KBM-7 (cell line): Measurements from ENCODE around the gene SDF2L1.
"Not testable (repeated sequence)": the region's sequence is repeated elsewhere in the genome, so short reads cannot be mapped to it uniquely, and the experiment has no call there.

Experiments
- DNase-seq: peaks from one replicate; pipeline ENCODE4 v3.0.0-alpha.2; 2015
- in situ Hi-C: fragments of 300-500 bp; cut with MboI; formaldehyde crosslinking; loops from 2 replicates; pipeline ENCODE4 v1.14.3; 2020; ENCODE audit warnings: low sequenced_read_pairs, low pct_unique_long_range_greater_than_20kb, mixed read lengths

Gene SDF2L1

GRCh38 chr22:21634081-21634480 lies 8.0 kb upstream of the SDF2L1 start:
- in situ Hi-C loops = no loop called here
- DNase-seq = no peak

GRCh38 chr22:21634844-21635243 lies 7.3 kb upstream of the SDF2L1 start:
- no peak for DNase-seq
- in situ Hi-C loops = no loop called here

GRCh38 chr22:21635771-21636510 lies 6.2 kb upstream of the SDF2L1 start:
- DNase-seq = no peak
- in situ Hi-C loops = no loop called here

- in situ Hi-C loops = no loop called here
- DNase-seq = no peak
These were observed 5.4 kb upstream of the SDF2L1 start for GRCh38 chr22:21636629-21637218.

GRCh38 chr22:21637450-21637849 lies 4.7 kb upstream of the SDF2L1 start:
- in situ Hi-C loops, DNase-seq: not testable (repeated sequence)

- DNase-seq = no peak
- in situ Hi-C loops = no loop called here
These were observed 2.7 kb upstream of the SDF2L1 start for GRCh38 chr22:21639359-21639758.

GRCh38 chr22:21640810-21641209 lies 1.3 kb upstream of the SDF2L1 start:
- in situ Hi-C loops = no loop called here
- no peak for DNase-seq

- in situ Hi-C loops = no loop called here
- DNase-seq = no peak
These were observed 699 bp upstream of the SDF2L1 start for GRCh38 chr22:21641417-21641788.

GRCh38 chr22:21642584-21643448 lies 714 bp downstream of the SDF2L1 start:
- in situ Hi-C loops = no loop called here
- DNase-seq = peak; percentile 73

GRCh38 chr22:21643533-21644357 lies 1.6 kb downstream of the SDF2L1 start:
- no peak for DNase-seq
- in situ Hi-C loops = no loop called here

- in situ Hi-C loops, DNase-seq: not testable (repeated sequence)
These were observed 3.4 kb downstream of the SDF2L1 start for GRCh38 chr22:21645513-21645912.

- peak; percentile 84 for DNase-seq
- in situ Hi-C loops = no loop called here
These were observed 4.8 kb downstream of the SDF2L1 start for GRCh38 chr22:21646608-21647590.

GRCh38 chr22:21650280-21650679 lies 8.2 kb downstream of the SDF2L1 start:
- peak; percentile 24 for DNase-seq
- in situ Hi-C loops = no loop called here

- no peak for DNase-seq
These were observed 8.9 kb downstream of the SDF2L1 start for GRCh38 chr22:21650823-21651520.

GRCh38 chr22:21651521-21652009 lies 9.5 kb downstream of the SDF2L1 start:
- in situ Hi-C loops = no loop called here
- DNase-seq = no peak

More at GRCh38 chr22:21650823-21651520, 8.9 kb downstream of the SDF2L1 start:
- in situ Hi-C loops = no loop called here

GRCh38 chr22:21652010-21652546 lies 10.0 kb downstream of the SDF2L1 start:
- peak; percentile 93 for DNase-seq
- in situ Hi-C loops = no loop called here
